Activated naive CD4-positive, alpha-beta T cell treated with anti-CD3 and anti-CD28 coated beads, Interleukin-2, amount 10 ng/mL, durations not matched to agents 7 days and 5 days (primary cell): Measurements from ENCODE around the gene COL11A2.

Experiments
- CTCF ChIA-PET: fragments of 350-600 bp; sonication (Branson Sonifier 250); formaldehyde crosslinking; loops from one replicate; lab custom pipeline; 2021; ENCODE audit warnings: antibody characterized with exemption; lab: Charles Lee
- DNase-seq: peaks from one replicate; pipeline ENCODE4 v3.0.0-alpha.2; 2020
- H3K27ac Mint-ChIP-seq: one replicate; pipeline ENCODE4 v1.8.0; 2021; ENCODE audit warnings: mild to moderate bottlenecking, moderate library complexity, mixed read lengths
- H3K27me3 Mint-ChIP-seq: one replicate; pipeline ENCODE4 v1.8.0; 2021; ENCODE audit warnings: mild to moderate bottlenecking, mixed read lengths
- H3K36me3 Mint-ChIP-seq: one replicate; pipeline ENCODE4 v1.8.0; 2021; ENCODE audit warnings: mixed read lengths
- H3K4me1 Mint-ChIP-seq: one replicate; pipeline ENCODE4 v1.8.0; 2021; ENCODE audit warnings: mixed read lengths
- H3K4me3 Mint-ChIP-seq: one replicate; pipeline ENCODE4 v1.8.0; 2021; ENCODE audit warnings: mild to moderate bottlenecking, moderate library complexity, mixed read lengths
- H3K9me3 Mint-ChIP-seq: one replicate; pipeline ENCODE4 v1.8.0; 2021; ENCODE audit warnings: mixed read lengths

COL11A2 gene

DNA sequence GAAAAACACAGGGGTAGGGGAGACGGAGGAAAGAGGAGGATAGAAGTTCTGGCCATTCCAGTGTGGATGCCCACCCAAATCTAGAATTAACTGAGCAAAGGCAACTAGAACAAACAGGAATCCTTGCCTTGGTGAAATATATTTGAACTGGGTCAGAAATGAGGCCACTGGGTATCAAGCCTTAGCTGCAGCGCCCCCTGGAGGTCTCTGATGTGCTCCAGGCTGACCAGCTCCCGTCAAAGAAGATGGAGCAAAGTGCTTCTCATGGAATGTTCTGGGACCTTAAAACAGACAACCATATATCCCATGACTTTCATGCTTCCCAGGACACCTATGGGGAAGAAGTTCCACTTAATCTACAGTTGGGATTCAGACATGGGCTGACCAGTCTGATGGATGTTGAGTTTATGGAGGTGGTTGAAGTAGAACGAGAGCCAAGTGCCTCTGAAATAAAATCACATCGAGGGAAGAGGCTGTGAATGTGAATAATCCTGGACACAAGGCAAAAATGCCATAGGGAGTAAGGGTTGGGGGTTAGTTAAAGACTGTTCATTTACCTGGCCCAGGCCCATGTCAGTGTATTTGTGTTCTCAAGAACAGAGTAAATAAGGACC lies 66.1 kb downstream of the COL11A2 start:
- CTCF ChIA-PET, result interaction anchor here (0.9 to 7.2 kb wide), 17 partner anchors 9 to 144 kb away, joined by 3 to 86 read pairs (median 5); partner anchors contain the start of gene HLA-DPB1
- DNase-seq, result peak; percentile 80
- no peak overlapping the region for H3K4me3 Mint-ChIP-seq
- peaks cover 1% of the 10 kb centered on the region for H3K36me3 Mint-ChIP-seq
- H3K9me3 Mint-ChIP-seq, result peaks cover 4% of the 10 kb centered on the region
- H3K27ac Mint-ChIP-seq, result no peak overlapping the region
- peaks cover 5% of the 10 kb centered on the region for H3K4me1 Mint-ChIP-seq
- H3K27me3 Mint-ChIP-seq, result peaks cover 50% of the 10 kb centered on the region

DNA sequence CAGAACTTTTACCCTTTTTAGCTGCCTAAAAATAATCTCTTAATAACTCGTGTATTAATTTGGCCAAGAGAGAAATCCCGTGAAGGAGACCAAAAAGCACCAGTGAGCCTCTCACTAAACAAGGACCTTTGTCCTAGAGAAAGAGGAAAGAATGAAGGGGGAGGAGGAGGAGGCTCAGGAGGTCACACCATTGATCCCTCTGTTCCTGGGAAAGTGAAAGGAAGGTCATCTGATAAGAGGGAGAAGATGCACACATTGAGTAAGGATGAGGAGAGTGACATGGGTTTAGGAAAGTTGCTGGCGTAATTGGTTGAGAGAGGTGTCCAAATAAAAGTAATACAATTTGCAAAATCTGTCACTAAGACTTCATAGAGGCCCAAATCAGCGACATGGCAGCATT lies 67.3 kb downstream of the COL11A2 start:
- CTCF ChIA-PET, result interaction anchor here (0.8 to 7.2 kb wide), 16 partner anchors 8 to 130 kb away, joined by 3 to 86 read pairs (median 6); no protein-coding TSS in a partner anchor
- Mint-ChIP-seq H3K4me3 (no peak overlapping the region), H3K36me3 (peaks cover 1% of the 10 kb centered on the region), H3K27ac (no peak overlapping the region), H3K27me3 (peaks cover 54% of the 10 kb centered on the region), H3K9me3 (peaks cover 4% of the 10 kb centered on the region), H3K4me1 (peaks cover 5% of the 10 kb centered on the region)
- no peak for DNase-seq

DNA sequence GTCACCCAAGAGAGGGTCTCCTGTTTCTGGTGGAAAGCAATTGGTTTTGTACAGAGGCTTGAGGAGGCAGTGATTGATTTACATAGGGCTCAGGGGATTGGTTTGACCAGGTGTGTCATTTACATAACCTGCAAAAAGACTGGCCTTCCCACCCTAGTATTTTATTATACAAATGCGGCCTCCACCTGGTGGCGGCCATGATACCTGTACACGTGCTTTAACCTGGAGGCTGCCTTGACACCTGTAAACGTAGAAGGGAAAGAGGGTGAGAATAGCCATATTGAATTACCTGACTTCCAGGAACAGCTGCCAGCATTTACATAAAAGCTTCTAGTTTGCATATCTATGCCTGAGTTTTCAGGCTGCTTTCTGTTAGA lies 67.8 kb downstream of the COL11A2 start:
- DNase-seq, result no peak
- Mint-ChIP-seq H3K4me1 (peaks cover 5% of the 10 kb centered on the region), H3K27ac (no peak overlapping the region), H3K36me3 (peaks cover 1% of the 10 kb centered on the region), H3K9me3 (peaks cover 4% of the 10 kb centered on the region), H3K4me3 (no peak overlapping the region), H3K27me3 (peaks cover 58% of the 10 kb centered on the region)
- CTCF ChIA-PET, result interaction anchor here (0.9 to 7.2 kb wide), 19 partner anchors 8 to 145 kb away, joined by 3 to 86 read pairs (median 6); no protein-coding TSS in a partner anchor

DNA sequence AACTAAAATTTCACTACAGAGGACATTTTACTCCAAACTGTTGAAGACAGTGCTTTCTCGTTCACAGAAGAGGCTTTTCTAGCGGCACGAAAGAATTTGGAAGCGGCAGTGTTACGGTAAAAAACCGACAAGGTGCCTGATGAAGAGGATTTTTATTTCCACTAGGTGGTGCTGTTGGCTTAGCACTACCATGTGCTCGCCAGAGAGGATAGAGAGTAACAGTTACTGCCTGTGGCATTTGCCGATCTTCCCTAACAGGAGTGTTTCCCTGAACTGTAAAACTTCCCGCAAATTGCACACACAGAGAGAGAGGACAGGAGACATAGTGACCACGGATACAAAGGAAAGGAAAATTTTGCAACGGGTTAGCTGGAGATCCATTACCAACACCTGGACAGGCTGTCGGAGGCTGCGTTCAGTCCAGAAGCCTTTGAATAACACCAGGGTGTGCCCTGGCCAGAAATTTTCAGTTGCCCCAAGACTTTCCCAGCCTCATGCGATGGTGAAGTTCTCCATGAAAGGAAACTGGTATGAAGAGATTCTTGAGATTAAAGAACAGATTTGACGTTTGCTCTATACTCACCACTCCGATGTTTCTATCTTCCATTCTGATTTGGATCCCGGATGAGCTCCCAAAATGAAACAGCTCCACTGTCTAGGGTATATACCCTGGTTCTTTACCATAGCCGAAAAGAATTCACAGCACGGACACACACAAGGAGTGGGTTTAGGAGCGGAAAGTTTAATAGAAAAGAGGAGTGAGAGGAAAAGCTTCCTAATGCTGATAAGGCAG lies 68.3 kb downstream of the COL11A2 start:
- H3K9me3 Mint-ChIP-seq, result peaks cover 4% of the 10 kb centered on the region
- H3K27ac Mint-ChIP-seq, result no peak overlapping the region
- peak; percentile 54 for DNase-seq
- no peak overlapping the region for H3K4me3 Mint-ChIP-seq
- peaks cover 5% of the 10 kb centered on the region for H3K4me1 Mint-ChIP-seq
- CTCF ChIA-PET, result interaction anchor here (0.6 to 7.2 kb wide), 22 partner anchors 7 to 146 kb away, joined by 3 to 86 read pairs (median 6); no protein-coding TSS in a partner anchor
- peaks cover 59% of the 10 kb centered on the region for H3K27me3 Mint-ChIP-seq
- peaks cover 1% of the 10 kb centered on the region for H3K36me3 Mint-ChIP-seq

DNA sequence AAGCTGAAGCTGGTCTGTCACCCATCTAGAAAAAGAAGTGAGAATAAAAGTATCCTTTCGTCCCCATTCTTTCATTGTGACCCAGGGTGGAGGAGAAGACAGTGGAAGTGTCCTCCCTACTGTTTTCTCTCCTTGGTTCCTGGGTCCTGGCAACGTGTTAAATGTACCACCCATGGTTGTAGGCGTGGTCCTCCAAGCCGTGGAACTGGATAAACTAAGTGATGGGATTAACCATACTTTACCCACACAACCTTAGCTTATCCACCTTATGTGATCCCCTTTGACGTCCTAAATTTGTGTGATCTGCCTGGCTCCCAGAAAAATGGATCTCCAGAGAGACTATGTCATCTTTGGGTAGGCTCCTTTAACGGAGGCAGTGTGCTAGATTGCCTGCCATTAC lies 69.1 kb downstream of the COL11A2 start:
- H3K4me1 Mint-ChIP-seq, result peaks cover 1% of the 10 kb centered on the region
- no peak overlapping the region for H3K27ac Mint-ChIP-seq
- peaks cover 1% of the 10 kb centered on the region for H3K36me3 Mint-ChIP-seq
- H3K4me3 Mint-ChIP-seq, result no peak overlapping the region
- H3K27me3 Mint-ChIP-seq, result peaks cover 55% of the 10 kb centered on the region
- H3K9me3 Mint-ChIP-seq, result peaks cover 4% of the 10 kb centered on the region
- CTCF ChIA-PET, result interaction anchor here (0.6 to 7.2 kb wide), 13 partner anchors 9 to 147 kb away, joined by 3 to 86 read pairs (median 6); no protein-coding TSS in a partner anchor
- no peak for DNase-seq

DNA sequence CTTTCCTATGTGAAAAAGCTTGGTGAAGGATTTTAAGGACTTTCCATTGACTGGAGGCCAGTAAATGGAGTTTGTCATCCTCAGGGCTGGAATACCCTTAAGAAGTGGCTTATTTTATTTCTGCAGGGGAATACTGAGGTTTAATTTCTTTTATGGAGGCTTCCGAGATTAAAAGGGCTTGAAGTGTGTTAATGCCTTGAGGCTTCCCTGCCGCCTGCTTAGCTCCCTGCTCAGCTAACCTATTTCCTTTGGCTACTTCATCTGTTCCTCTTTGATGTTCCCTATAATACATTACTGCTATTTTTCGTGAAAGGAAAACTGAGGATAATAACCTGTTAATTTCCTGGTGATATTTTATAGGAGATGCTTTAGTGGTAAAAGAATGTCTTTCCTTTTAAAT lies 72.3 kb downstream of the COL11A2 start:
- CTCF ChIA-PET, result interaction anchor here (0.8 to 4.6 kb wide), 8 partner anchors 9 to 129 kb away, joined by 3 to 33 read pairs (median 6); no protein-coding TSS in a partner anchor
- H3K27ac Mint-ChIP-seq, result no peak overlapping the region
- peaks cover 6% of the 10 kb centered on the region for H3K4me1 Mint-ChIP-seq
- peaks cover 1% of the 10 kb centered on the region for H3K36me3 Mint-ChIP-seq
- no peak overlapping the region for H3K4me3 Mint-ChIP-seq
- peaks cover 68% of the 10 kb centered on the region for H3K27me3 Mint-ChIP-seq
- DNase-seq, result no peak
- peaks cover 4% of the 10 kb centered on the region for H3K9me3 Mint-ChIP-seq

DNA sequence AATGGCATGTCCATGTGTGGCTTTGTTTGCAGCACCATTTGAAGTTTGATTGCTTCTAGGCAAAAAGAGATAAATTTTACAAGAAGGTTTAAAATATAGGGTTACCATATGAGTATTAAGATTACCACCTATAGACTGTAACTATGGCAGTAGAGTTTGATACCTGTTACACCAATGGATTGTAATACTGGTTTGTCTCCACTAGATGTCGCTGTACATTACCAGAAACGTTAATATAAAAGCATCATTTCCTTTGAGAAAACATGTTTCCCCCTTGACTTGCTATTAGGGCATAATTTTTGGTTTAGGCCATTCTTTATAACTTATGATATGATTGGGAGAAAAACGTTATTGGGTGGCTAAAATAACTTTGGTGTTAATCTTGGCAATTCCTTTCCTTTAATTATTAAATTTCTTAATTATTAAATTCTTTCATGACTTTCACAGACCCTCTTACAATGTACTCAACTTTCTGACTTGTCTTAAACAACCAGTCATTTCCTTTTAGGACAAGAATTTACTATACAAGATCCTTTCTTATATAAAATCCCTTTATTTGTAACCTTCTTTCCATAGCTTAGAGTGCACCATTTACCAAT lies 73.6 kb downstream of the COL11A2 start:
- peaks cover under 1% of the 10 kb centered on the region for H3K9me3 Mint-ChIP-seq
- no peak overlapping the region for H3K27ac Mint-ChIP-seq
- H3K36me3 Mint-ChIP-seq, result no peaks in the 10 kb centered on the region
- DNase-seq, result no peak
- H3K4me3 Mint-ChIP-seq, result no peak overlapping the region
- H3K4me1 Mint-ChIP-seq, result peaks cover 6% of the 10 kb centered on the region
- CTCF ChIA-PET, result interaction anchor here (0.7 to 4.6 kb wide), 4 partner anchors 31 to 318 kb away, joined by 3 to 33 read pairs (median 6); no protein-coding TSS in a partner anchor
- peaks cover 68% of the 10 kb centered on the region for H3K27me3 Mint-ChIP-seq

DNA sequence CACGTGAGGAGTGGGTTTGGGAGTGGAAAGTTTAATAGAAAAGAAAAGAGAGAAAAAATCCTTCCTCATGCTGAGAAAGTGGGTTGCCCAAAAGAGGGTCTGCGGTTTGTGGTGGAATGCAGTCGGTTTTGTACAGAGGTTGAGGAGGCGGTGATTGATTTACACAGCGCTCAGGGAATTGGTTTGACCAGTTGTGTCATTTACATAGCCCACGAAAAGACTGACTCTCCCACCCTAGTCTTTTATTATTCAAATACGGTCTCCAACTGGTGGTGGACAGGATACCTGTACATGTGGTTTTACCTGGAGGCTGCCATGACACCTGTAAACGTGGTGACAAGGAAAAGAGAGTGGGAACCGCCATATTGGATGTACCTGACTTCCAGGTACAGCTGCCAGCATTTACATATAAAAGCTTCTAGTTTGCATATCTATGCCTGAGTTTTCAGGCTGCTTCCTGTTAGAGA lies 74.4 kb downstream of the COL11A2 start:
- H3K4me3 Mint-ChIP-seq, result no peak overlapping the region
- DNase-seq, result no peak
- H3K9me3 Mint-ChIP-seq, result no peaks in the 10 kb centered on the region
- no peak overlapping the region for H3K27ac Mint-ChIP-seq
- H3K4me1 Mint-ChIP-seq, result peaks cover 6% of the 10 kb centered on the region
- H3K36me3 Mint-ChIP-seq, result no peaks in the 10 kb centered on the region
- CTCF ChIA-PET, result interaction anchor here (0.9 to 4.6 kb wide), 4 partner anchors 8 to 131 kb away, joined by 3 to 33 read pairs (median 6); no protein-coding TSS in a partner anchor
- peaks cover 72% of the 10 kb centered on the region for H3K27me3 Mint-ChIP-seq

DNA sequence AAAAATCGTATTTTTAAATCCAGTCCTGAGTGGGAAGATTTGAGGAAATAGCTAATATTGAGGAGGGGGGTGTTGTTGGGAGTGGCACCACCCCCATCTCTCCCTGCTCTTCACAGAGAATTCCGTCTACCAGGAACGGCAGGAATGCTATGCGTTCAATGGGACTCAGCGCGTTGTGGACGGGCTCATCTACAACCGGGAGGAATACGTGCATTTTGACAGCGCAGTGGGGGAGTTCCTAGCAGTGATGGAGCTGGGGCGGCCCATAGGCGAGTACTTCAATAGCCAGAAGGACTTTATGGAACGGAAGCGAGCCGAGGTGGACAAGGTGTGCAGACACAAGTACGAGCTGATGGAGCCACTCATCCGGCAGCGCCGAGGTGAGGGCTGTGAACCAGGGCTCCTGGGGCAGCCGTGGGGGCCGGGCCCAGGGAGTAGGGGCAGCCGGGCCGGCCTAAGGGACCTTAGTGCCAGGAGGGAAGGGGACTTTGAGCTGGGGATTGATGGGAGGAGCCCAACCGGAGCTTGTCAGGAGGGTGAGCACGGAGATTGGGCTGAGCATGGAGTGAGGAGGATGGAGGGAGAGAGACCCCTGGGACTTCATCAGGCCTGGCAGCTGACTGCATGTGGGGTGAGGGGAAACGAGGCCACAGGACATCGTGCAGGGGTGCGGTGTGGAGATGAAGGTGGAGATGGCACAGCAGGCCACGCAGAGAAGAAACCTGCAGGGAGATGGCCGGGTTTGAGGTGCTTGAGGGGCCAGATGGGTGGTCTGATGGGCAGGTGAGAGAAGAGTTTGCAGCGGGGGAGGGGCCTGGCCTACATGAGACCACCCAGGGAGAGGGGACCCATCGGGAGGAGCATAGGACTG lies 75.2 kb downstream of the COL11A2 start:
- H3K4me1 Mint-ChIP-seq, result peaks cover 6% of the 10 kb centered on the region

DNA sequence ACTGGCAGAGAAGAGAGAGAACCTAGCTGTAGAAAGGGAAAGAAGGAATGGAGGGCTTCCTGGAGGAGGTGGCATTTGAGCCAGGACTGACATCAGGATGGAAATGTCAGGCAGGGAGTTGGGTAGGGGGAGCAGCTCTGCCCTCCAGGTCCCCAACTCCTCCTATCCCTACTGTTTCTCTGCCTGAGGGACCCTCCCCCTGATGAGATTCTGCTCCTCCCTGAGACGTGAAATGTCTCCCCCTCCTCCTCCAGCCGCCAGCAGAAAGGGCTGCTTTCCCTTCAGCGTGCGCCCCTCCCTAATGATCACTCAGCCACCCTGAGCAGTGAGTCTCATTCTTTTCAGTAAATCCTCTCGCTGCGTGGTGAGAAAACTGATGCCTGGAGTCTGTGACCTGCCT lies 75.8 kb downstream of the COL11A2 start:
- DNase-seq, result no peak
- no peaks in the 10 kb centered on the region for H3K36me3 Mint-ChIP-seq
- no peaks in the 10 kb centered on the region for H3K9me3 Mint-ChIP-seq
- no peak overlapping the region for H3K4me3 Mint-ChIP-seq
- CTCF ChIA-PET, result interaction anchor here (1.1 to 1.5 kb wide), 3 partner anchors 9 to 133 kb away, joined by 4 to 9 read pairs (median 4); no protein-coding TSS in a partner anchor
- peaks cover 6% of the 10 kb centered on the region for H3K4me1 Mint-ChIP-seq
- H3K27ac Mint-ChIP-seq, result no peak overlapping the region
- H3K27me3 Mint-ChIP-seq, result peaks cover 74% of the 10 kb centered on the region

More for the DNA sequence above, 75.2 kb downstream of the COL11A2 start:
- Mint-ChIP-seq H3K27me3 (peaks cover 74% of the 10 kb centered on the region), H3K9me3 (no peaks in the 10 kb centered on the region), H3K4me3 (no peak overlapping the region), H3K36me3 (no peaks in the 10 kb centered on the region), H3K27ac (no peak overlapping the region)
- CTCF ChIA-PET, result interaction anchor here (0.9 to 1.5 kb wide), 4 partner anchors 8 to 132 kb away, joined by 3 to 9 read pairs (median 4); no protein-coding TSS in a partner anchor
- DNase-seq, result no peak

DNA sequence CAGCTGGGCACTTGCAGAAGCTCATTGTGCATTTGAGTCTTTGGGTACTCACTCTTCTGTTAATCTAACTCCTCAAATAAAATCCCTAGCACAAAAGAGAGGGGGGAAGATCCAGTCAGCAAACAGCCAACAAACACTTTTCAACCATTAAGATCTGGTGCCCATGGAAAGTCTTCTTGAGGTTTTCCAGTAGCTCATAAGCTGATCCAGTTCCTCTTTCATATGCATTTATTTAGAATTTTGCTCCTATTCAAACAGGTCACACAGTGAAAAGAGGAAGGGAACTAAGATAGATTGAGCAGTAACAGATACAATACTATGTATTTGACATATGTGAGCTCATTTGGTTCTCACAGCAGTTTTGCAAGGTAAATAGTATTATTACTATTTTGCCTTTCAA lies 77.9 kb downstream of the COL11A2 start:
- CTCF ChIA-PET, result interaction anchor here (1.2 to 1.3 kb wide), 3 partner anchors 9 to 35 kb away, joined by 3 to 8 read pairs (median 5); no protein-coding TSS in a partner anchor
- DNase-seq, result no peak
- Mint-ChIP-seq H3K9me3 (no peaks in the 10 kb centered on the region), H3K27me3 (peaks cover 72% of the 10 kb centered on the region), H3K4me3 (no peak overlapping the region), H3K27ac (no peak overlapping the region), H3K4me1 (peaks cover 6% of the 10 kb centered on the region), H3K36me3 (no peaks in the 10 kb centered on the region)

DNA sequence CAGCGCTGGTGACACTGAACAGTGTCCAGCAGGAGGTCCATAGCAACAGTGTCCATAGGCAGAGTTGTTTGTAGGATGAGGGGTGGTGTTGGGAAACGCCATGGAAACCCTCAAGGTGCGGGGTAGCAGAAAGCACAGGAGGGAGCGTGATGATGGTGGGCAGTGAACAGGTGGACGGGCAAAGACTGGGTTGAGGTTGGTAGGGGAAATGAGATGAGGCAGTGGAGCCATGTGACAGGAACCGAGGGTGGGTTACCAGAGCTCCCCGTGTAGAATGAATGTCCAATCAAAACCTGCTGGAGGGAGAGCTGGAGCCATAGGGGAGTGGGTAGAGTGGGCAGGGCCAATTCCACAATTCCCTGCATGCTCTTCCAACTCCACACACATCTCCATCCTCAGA lies 78.5 kb downstream of the COL11A2 start:
- CTCF ChIA-PET, result interaction anchor here (1.2 to 1.3 kb wide), 3 partner anchors 10 to 36 kb away, joined by 3 to 8 read pairs (median 5); no protein-coding TSS in a partner anchor
- peaks cover 6% of the 10 kb centered on the region for H3K4me1 Mint-ChIP-seq
- H3K9me3 Mint-ChIP-seq, result no peaks in the 10 kb centered on the region
- H3K27me3 Mint-ChIP-seq, result peaks cover 74% of the 10 kb centered on the region
- no peaks in the 10 kb centered on the region for H3K36me3 Mint-ChIP-seq
- H3K4me3 Mint-ChIP-seq, result no peak overlapping the region
- no peak overlapping the region for H3K27ac Mint-ChIP-seq
- no peak for DNase-seq
